GM10847 (cell line): ENCODE results near the gene CAAP1.

Experiments
- POLR2A ChIP-seq: IDR thresholded peaks from 2 replicates; pipeline ENCODE4 v1.6.1; 2011; ENCODE audit not compliant: insufficient read length; ENCODE audit errors: extremely low read depth

CAAP1 gene

GRCh38 chr9:26880262-26880661 is 12.3 kb downstream of the CAAP1 start:
- no peak for TF ChIP-seq POLR2A

GRCh38 chr9:26870292-26870691 is 22.3 kb downstream of the CAAP1 start:
- TF ChIP-seq POLR2A: no peak

- no peak for TF ChIP-seq POLR2A
Observed at GRCh38 chr9:26863074-26863473, 29.5 kb downstream of the CAAP1 start.

- no peak for TF ChIP-seq POLR2A
Observed at GRCh38 chr9:26856413-26857032, 36.1 kb downstream of the CAAP1 start.

DNA sequence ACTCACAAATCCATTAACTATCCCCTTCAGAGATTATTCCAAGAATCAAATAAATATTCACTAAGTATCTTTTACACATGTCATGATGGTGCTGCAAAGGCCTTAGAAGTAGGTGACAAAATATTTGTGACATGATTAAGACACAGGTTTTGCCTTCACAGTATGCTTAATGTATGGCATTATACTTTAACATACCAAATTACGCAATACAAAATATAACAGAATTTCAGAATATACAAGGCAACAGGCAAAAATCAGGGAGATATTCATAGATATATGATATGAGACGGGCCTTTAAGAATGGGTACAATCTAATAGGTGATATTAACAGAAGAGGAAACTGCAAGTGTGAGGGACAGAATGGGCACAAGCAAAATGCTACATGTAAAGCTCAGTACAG is 41.6 kb downstream of the CAAP1 start:
- TF ChIP-seq POLR2A: no peak

- TF ChIP-seq POLR2A: no peak
Observed at GRCh38 chr9:26833792-26834191, 58.8 kb downstream of the CAAP1 start.

- no peak for TF ChIP-seq POLR2A
Observed at GRCh38 chr9:26814799-26815198, 77.8 kb downstream of the CAAP1 start.

GRCh38 chr9:26813247-26813646 is 79.4 kb downstream of the CAAP1 start:
- no peak for TF ChIP-seq POLR2A

DNA sequence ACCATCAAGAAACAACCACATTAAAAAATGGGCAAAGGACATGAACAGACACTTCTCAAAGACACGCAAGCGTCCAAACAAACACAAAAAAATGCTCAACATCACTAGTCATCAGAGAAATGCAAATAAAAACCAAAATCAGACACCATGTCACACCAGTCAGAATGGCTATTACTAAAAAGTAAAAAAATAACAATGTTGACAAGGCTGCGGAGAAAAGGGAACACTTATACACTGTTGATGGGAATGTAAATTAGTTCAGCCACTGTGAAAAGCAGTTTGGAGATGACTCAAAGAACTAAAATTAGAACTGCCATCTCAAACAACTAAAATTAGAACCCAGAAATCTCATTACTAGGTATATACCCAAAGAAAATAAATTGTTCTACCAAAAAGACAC is 80.4 kb downstream of the CAAP1 start:
- TF ChIP-seq POLR2A: no peak

GRCh38 chr9:26811106-26811505 is 81.5 kb downstream of the CAAP1 start:
- no peak for TF ChIP-seq POLR2A

DNA sequence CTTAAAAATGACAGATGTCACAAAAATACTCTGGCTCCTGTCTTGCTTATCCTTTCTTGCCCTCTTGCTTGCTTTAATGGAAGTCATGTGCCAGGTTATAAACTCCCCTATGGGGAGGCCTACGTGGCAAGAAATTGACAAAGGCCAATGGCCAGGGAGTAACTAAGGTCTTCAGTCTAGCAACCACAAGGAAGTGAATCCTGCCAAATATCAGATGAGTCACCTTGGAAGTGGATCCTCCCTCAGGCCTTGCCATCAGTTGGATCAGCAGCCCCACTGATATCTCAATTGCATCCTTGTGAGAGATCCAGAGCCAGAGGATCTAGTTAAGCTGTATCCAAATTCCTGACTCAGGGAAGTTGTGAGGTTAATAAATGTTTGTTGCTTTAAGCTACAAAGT is 82.8 kb downstream of the CAAP1 start:
- no peak for TF ChIP-seq POLR2A

GRCh38 chr9:26807161-26807560 is 85.4 kb downstream of the CAAP1 start:
- TF ChIP-seq POLR2A: no peak

DNA sequence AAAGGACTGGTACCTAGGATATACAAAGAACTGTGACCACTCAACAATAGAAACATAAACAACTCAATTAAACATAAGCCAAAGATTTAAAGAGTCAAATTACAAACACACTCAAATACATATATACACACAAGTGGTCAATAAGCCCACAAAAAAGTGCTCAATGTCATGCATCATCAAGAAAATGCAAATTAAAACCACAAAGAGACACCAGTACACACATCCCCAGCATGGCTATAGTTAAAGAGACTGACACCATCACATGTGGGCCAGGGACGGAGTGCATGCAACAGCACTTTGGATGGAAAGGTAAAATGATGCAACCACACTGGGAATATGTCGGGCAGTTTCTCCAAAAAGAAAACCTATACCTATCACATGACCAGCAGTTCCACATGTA is 89.7 kb downstream of the CAAP1 start:
- no peak for TF ChIP-seq POLR2A

DNA sequence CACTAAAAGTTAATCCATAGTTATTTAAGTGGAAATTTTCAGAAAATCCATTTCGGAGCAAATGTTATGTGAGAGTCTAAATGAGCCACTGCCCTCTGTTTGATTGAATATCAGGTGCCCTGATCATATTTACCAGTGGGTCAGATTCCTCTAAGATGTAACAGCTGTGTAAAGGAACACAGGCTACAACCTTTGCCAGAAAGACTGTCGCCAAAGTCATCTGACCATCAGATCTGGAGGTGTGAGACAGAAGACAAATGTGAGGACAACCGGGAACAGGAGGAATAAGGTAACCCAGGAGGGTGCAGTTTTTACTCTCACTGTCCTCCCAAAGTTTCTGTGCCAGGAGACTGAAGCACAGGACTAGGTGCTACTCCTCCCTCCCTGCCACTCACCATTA is 90.8 kb downstream of the CAAP1 start:
- no peak for TF ChIP-seq POLR2A

GRCh38 chr9:26800322-26800721 is 92.3 kb downstream of the CAAP1 start:
- no peak for TF ChIP-seq POLR2A

GRCh38 chr9:26791274-26791673 is 101.3 kb downstream of the CAAP1 start:
- no peak for TF ChIP-seq POLR2A
